Calu3 (cell line): ENCODE data around the gene GIGYF1. TPM values are rescaled to one million over a fixed set of nuclear protein-coding genes. Genes with fewer than 3 reads are reported as not detected.
"Not testable (repeated sequence)": the region's sequence is repeated elsewhere in the genome, so short reads cannot be mapped to it uniquely, and the experiment has no call there.

Experiments used
- BruUV-seq: library from RNA; stranded (reverse); fragments of 400-500 nt; replicated peaks from 2 replicates; lab custom pipeline; 2021; lab: Mats Ljungman, UMichigan
- CTCF ChIA-PET: fragments of 300-600 bp; sonication (Branson Sonifier 250); formaldehyde crosslinking; loops from one replicate; lab custom pipeline; 2022; ENCODE audit warnings: antibody characterized with exemption; lab: Charles Lee
- DNase-seq: peaks from one replicate; pipeline ENCODE4 v3.0.0; 2022
- H3K27ac Mint-ChIP-seq: one replicate; pipeline ENCODE4 v1.8.0; 2022; ENCODE audit warnings: mixed read lengths; ENCODE audit not compliant: unreplicated experiment
- H3K27me3 Mint-ChIP-seq: one replicate; pipeline ENCODE4 v1.8.0; 2022; ENCODE audit warnings: mixed read lengths; ENCODE audit not compliant: unreplicated experiment
- H3K36me3 Mint-ChIP-seq: one replicate; pipeline ENCODE4 v1.8.0; 2022; ENCODE audit warnings: mild to moderate bottlenecking, moderate library complexity, mixed read lengths; ENCODE audit not compliant: insufficient read depth, unreplicated experiment
- H3K4me1 Mint-ChIP-seq: one replicate; pipeline ENCODE4 v1.8.0; 2022; ENCODE audit warnings: mild to moderate bottlenecking, low read depth, mixed read lengths; ENCODE audit not compliant: unreplicated experiment
- H3K4me3 Mint-ChIP-seq: one replicate; pipeline ENCODE4 v1.8.0; 2022; ENCODE audit warnings: mild to moderate bottlenecking, low read depth, moderate library complexity, mixed read lengths; ENCODE audit not compliant: unreplicated experiment
- H3K9me3 Mint-ChIP-seq: one replicate; pipeline ENCODE4 v1.8.0; 2022; ENCODE audit warnings: low read depth, mixed read lengths; ENCODE audit not compliant: unreplicated experiment
- CTCF ChIP-seq: fragments of 200-600 bp; IDR thresholded peaks from one replicate; pipeline ENCODE4 v1.8.0; 2022; ENCODE audit warnings: antibody characterized with exemption; ENCODE audit not compliant: unreplicated experiment
- intact Hi-C: fragments of 100-400 bp; cut with micrococcal nuclease; formaldehyde crosslinking; loops from one replicate; pipeline ENCODE4 v1.10.0; 2022; ENCODE audit not compliant: unreplicated experiment
- total RNA-seq: library from RNA; stranded (reverse); gene quantifications from 2 replicates; pipeline ENCODE4 v1.2.3, GENCODE V29; 2022

GIGYF1 gene
- total RNA-seq, 1 experiment from 2014 or later, result 30.8 TPM

DNA sequence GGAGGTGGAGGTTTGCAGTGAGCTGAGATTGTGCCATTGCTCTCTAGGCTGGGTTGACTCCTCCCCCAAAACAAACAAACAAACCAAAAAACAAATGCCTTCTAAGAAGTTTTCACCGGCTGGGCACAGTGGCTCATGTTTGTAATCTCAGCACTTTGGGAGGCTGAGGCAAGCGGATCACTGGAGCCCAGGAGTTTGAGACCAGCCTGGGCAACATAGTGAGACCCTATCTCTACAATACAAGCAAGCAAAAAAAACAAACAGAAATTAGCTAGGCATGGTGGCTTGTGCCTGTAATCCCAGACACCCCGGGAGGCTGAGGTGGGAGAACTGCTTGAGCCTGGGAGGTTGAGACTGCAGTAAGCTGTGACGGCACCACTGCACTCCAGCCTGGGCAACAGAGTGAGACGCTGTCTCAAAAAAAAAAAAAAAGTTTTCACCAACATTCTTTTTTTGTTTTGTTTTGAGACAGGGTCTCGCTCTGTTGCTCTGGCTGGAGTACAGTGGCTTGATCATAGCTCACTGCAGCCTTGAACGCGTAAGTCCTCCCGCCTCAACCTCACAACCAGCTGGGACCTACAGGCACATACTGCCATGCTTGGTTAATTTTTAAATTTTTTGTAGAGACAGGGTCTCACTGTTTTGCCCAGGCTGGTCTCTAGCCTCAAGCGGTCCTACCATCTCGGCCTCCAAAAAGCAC, 38.0 kb upstream of the GIGYF1 start:
- BruUV-seq, result no TSS peak
- Mint-ChIP-seq H3K36me3 (no peaks in the 10 kb centered on the region), H3K27me3 (peaks cover 28% of the 10 kb centered on the region), H3K4me3 (no peak overlapping the region), H3K9me3 (no peaks in the 10 kb centered on the region), H3K27ac (no peak overlapping the region), H3K4me1 (no peaks in the 10 kb centered on the region)
- CTCF ChIA-PET, result interaction anchor here (0.6 kb wide), 1 partner anchor 105 kb away, joined by 5 read pairs; no protein-coding TSS in a partner anchor
- intact Hi-C loops, result no loop called here
- DNase-seq, result no peak
- TF ChIP-seq CTCF, result no peak

- no peaks in the 10 kb centered on the region for H3K36me3 Mint-ChIP-seq
- TF ChIP-seq CTCF, result no peak
- no TSS peak for BruUV-seq
- H3K9me3 Mint-ChIP-seq, result no peaks in the 10 kb centered on the region
- DNase-seq, result no peak
- intact Hi-C loops, result no loop called here
- H3K4me1 Mint-ChIP-seq, result no peaks in the 10 kb centered on the region
- CTCF ChIA-PET, result no interaction called here
- H3K27ac Mint-ChIP-seq, result no peak overlapping the region
- H3K4me3 Mint-ChIP-seq, result no peak overlapping the region
- peaks cover 28% of the 10 kb centered on the region for H3K27me3 Mint-ChIP-seq
Measured at GRCh38 chr7:100730136-100730800, 36.2 kb upstream of the GIGYF1 start.

GRCh38 chr7:100728196-100728595, 34.1 kb upstream of the GIGYF1 start:
- H3K36me3 Mint-ChIP-seq, result no peaks in the 10 kb centered on the region
- intact Hi-C loops, result no loop called here
- no peak for TF ChIP-seq CTCF
- H3K9me3 Mint-ChIP-seq, result no peaks in the 10 kb centered on the region
- no TSS peak for BruUV-seq
- peaks cover 22% of the 10 kb centered on the region for H3K27me3 Mint-ChIP-seq
- no peak overlapping the region for H3K4me3 Mint-ChIP-seq
- CTCF ChIA-PET, result no interaction called here
- no peaks in the 10 kb centered on the region for H3K4me1 Mint-ChIP-seq
- H3K27ac Mint-ChIP-seq, result no peak overlapping the region
- no peak for DNase-seq

GRCh38 chr7:100726996-100727761, 33.1 kb upstream of the GIGYF1 start:
- CTCF ChIA-PET, result interaction anchor here (0.6 kb wide), 1 partner anchor 148 kb away, joined by 3 read pairs; no protein-coding TSS in a partner anchor
- no peak for DNase-seq
- intact Hi-C loops, result no loop called here
- no peaks in the 10 kb centered on the region for H3K36me3 Mint-ChIP-seq
- no peaks in the 10 kb centered on the region for H3K9me3 Mint-ChIP-seq
- no peak for TF ChIP-seq CTCF
- H3K4me1 Mint-ChIP-seq, result no peaks in the 10 kb centered on the region
- peaks cover 31% of the 10 kb centered on the region for H3K27me3 Mint-ChIP-seq
- H3K4me3 Mint-ChIP-seq, result no peak overlapping the region
- BruUV-seq, result no TSS peak
- no peak overlapping the region for H3K27ac Mint-ChIP-seq

GRCh38 chr7:100724364-100724763, 30.3 kb upstream of the GIGYF1 start:
- intact Hi-C loops, H3K4me3 Mint-ChIP-seq, BruUV-seq, DNase-seq, H3K36me3 Mint-ChIP-seq, H3K9me3 Mint-ChIP-seq, H3K4me1 Mint-ChIP-seq, H3K27ac Mint-ChIP-seq: not testable (repeated sequence)
- CTCF ChIA-PET, result interaction anchor here (0.7 to 1.8 kb wide), 2 partner anchors 19 to 485 kb away, joined by 8 to 12 read pairs; partner anchors contain the start of gene POP7
- H3K27me3 Mint-ChIP-seq, result peaks cover 60% of the 10 kb centered on the region
